Hepatocyte (in vitro differentiated cells): ENCODE results near the gene MMD. TPM values are rescaled to one million over a fixed set of nuclear protein-coding genes. Genes with fewer than 3 reads are reported as not detected.

Source experiments
- DNase-seq: peaks from one replicate; pipeline ENCODE4 v3.0.0-alpha.2; 2016; ENCODE audit warnings: low spot score
- H2AFZ ChIP-seq: fragments of 200-600 bp; sonication (generic); 2 replicates; pipeline ENCODE4 v1.6.0; 2016; ENCODE audit warnings: antibody characterized with exemption, mild to moderate bottlenecking
- H3K27ac ChIP-seq: fragments of 200-600 bp; sonication (generic); 2 replicates; pipeline ENCODE4 v1.5.1; 2016; ENCODE audit warnings: mild to moderate bottlenecking
- H3K27me3 ChIP-seq: fragments of 200-600 bp; sonication (generic); 2 replicates; pipeline ENCODE4 v1.6.1; 2016
- H3K36me3 ChIP-seq: fragments of 200-600 bp; sonication (generic); replicated peaks from 2 replicates; pipeline ENCODE4 v1.5.1; 2016; ENCODE audit warnings: low read depth; ENCODE audit not compliant: insufficient read depth
- H3K4me1 ChIP-seq: fragments of 200-600 bp; sonication (generic); 2 replicates; pipeline ENCODE4 v1.5.1; 2016; ENCODE audit warnings: mild to moderate bottlenecking, moderate library complexity; ENCODE audit not compliant: insufficient read depth
- H3K4me2 ChIP-seq: fragments of 200-600 bp; sonication (generic); 2 replicates; pipeline ENCODE4 v1.6.0; 2016
- H3K4me3 ChIP-seq: fragments of 200-600 bp; sonication (generic); 2 replicates; pipeline ENCODE4 v1.5.1; 2016; ENCODE audit warnings: mild to moderate bottlenecking
- H3K79me2 ChIP-seq: fragments of 200-600 bp; sonication (generic); 2 replicates; pipeline ENCODE4 v1.6.0; 2017; ENCODE audit warnings: mild to moderate bottlenecking
- H3K9me2 ChIP-seq: fragments of 200-600 bp; sonication (generic); replicated peaks from 2 replicates; pipeline ENCODE4 v1.6.0; 2017; ENCODE audit warnings: mild to moderate bottlenecking; ENCODE audit not compliant: insufficient read depth
- H3K9me3 ChIP-seq: fragments of 200-600 bp; sonication (generic); 2 replicates; pipeline ENCODE4 v1.5.1; 2016; ENCODE audit warnings: low read depth, mild to moderate bottlenecking
- H4K20me1 ChIP-seq: fragments of 200-600 bp; sonication (generic); 2 replicates; pipeline ENCODE4 v1.6.0; 2016; ENCODE audit warnings: mild to moderate bottlenecking; ENCODE audit not compliant: insufficient read depth, poor library complexity, severe bottlenecking
- EZH2 ChIP-seq: fragments of 200-600 bp; sonication (generic); IDR thresholded peaks from 2 replicates; pipeline ENCODE4 v1.6.1; 2016; ENCODE audit warnings: antibody characterized with exemption, mild to moderate bottlenecking, borderline replicate concordance
- EZH2phosphoT487 ChIP-seq: fragments of 200-600 bp; sonication (generic); IDR thresholded peaks from one replicate; pipeline ENCODE4 v1.6.1; 2018; ENCODE audit warnings: antibody characterized with exemption, mild to moderate bottlenecking, low read depth, moderate library complexity; ENCODE audit not compliant: unreplicated experiment, severe bottlenecking
- WGBS: methylation state at CpG from one replicate; pipeline ENCODE4 v1.1.6; 2016; ENCODE audit warnings: low lambda C conversion rate; ENCODE audit errors: missing lambda C conversion rate; 5-methylcytosine and 5-hydroxymethylcytosine counted together
- polyA plus RNA-seq: library from polyadenylated mRNA; unstranded; fragments of >200 nt; fragmentation: Nextera tagmentation; extraction: Ambion mirVana; gene quantifications from 2 replicates; pipeline ENCODE4 v1.2.1, GENCODE V29; 2016
- total RNA-seq: library from RNA; depleted of rRNA; stranded (reverse); fragments of >200 nt; gene quantifications from 2 replicates; pipeline ENCODE4 v1.2.3, GENCODE V29; 2014
- TF ChIP-seq, protein P1 (sequence below): fragments of 200-600 bp; sonication (generic); IDR thresholded peaks from 2 replicates; pipeline ENCODE4 v1.5.1; 2016; ENCODE audit warnings: antibody characterized with exemption, mild to moderate bottlenecking; ENCODE audit not compliant: poor library complexity

The MMD gene
- total and polyA plus RNA-seq, 2 experiments from 2014 or later = 26.9 to 29.5 TPM

- H3K4me2 ChIP-seq = no peak overlapping the region
- no peaks in the 10 kb centered on the region for H3K79me2 ChIP-seq
- no peak for DNase-seq
- H3K4me1 ChIP-seq = peaks cover 4% of the 10 kb centered on the region
- no peak for TF ChIP-seq EZH2phosphoT487
- TF ChIP-seq EZH2 = no peak
- TF ChIP-seq, protein P1, sequence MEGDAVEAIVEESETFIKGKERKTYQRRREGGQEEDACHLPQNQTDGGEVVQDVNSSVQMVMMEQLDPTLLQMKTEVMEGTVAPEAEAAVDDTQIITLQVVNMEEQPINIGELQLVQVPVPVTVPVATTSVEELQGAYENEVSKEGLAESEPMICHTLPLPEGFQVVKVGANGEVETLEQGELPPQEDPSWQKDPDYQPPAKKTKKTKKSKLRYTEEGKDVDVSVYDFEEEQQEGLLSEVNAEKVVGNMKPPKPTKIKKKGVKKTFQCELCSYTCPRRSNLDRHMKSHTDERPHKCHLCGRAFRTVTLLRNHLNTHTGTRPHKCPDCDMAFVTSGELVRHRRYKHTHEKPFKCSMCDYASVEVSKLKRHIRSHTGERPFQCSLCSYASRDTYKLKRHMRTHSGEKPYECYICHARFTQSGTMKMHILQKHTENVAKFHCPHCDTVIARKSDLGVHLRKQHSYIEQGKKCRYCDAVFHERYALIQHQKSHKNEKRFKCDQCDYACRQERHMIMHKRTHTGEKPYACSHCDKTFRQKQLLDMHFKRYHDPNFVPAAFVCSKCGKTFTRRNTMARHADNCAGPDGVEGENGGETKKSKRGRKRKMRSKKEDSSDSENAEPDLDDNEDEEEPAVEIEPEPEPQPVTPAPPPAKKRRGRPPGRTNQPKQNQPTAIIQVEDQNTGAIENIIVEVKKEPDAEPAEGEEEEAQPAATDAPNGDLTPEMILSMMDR = no peak
- no peaks in the 10 kb centered on the region for H3K27me3 ChIP-seq
- H3K36me3 ChIP-seq = no peaks in the 10 kb centered on the region
- no peaks in the 10 kb centered on the region for H3K9me3 ChIP-seq
- no peak overlapping the region for H3K4me3 ChIP-seq
- H4K20me1 ChIP-seq = no peaks in the 10 kb centered on the region
- 88% methylated on average over 10 of the region's 10 CpGs for WGBS
- no peak overlapping the region for H3K27ac ChIP-seq
- no peak overlapping the region for H2AFZ ChIP-seq
- H3K9me2 ChIP-seq = no peaks in the 10 kb centered on the region
Measured at GRCh38 chr17:55384643-55385232, 36.9 kb downstream of the MMD start.

- H4K20me1 ChIP-seq = no peaks in the 10 kb centered on the region
Measured at GRCh38 chr17:55383771-55384642, 37.6 kb downstream of the MMD start.

GRCh38 chr17:55381017-55381770 is 40.4 kb downstream of the MMD start:
- no peaks in the 10 kb centered on the region for H3K36me3 ChIP-seq
- no peak overlapping the region for H3K4me2 ChIP-seq
- no peaks in the 10 kb centered on the region for H3K9me2 ChIP-seq
- H3K79me2 ChIP-seq = no peaks in the 10 kb centered on the region
- H2AFZ ChIP-seq = no peak overlapping the region
- no peak for DNase-seq
- TF ChIP-seq EZH2 = no peak
- TF ChIP-seq, protein P1 = no peak
- no peak overlapping the region for H3K27ac ChIP-seq
- no peaks in the 10 kb centered on the region for H3K4me1 ChIP-seq
- H3K27me3 ChIP-seq = no peaks in the 10 kb centered on the region
- no peaks in the 10 kb centered on the region for H3K9me3 ChIP-seq
- no peak overlapping the region for H3K4me3 ChIP-seq
- no peaks in the 10 kb centered on the region for H4K20me1 ChIP-seq
- 95% methylated on average over 8 of the region's 8 CpGs for WGBS

More at GRCh38 chr17:55383771-55384642, 37.6 kb downstream of the MMD start:
- Histone ChIP-seq H3K9me2 (no peaks in the 10 kb centered on the region), H2AFZ (peak overlapping the region; percentile 26), H3K36me3 (no peaks in the 10 kb centered on the region), H3K4me3 (no peak overlapping the region), H3K27ac (no peak overlapping the region), H3K4me1 (peaks cover 3% of the 10 kb centered on the region), H3K9me3 (no peaks in the 10 kb centered on the region), H3K4me2 (peak overlapping the region; percentile 25), H3K27me3 (no peaks in the 10 kb centered on the region), H3K79me2 (no peaks in the 10 kb centered on the region)
- WGBS = 51% methylated on average over 7 of the region's 7 CpGs
- TF ChIP-seq EZH2 (no peak), EZH2phosphoT487 (no peak)
- TF ChIP-seq, protein P1 = no peak
- no peak for DNase-seq
